RWPE2 (cell line): ENCODE data around the gene GAL3ST3.

Experiments used
- ATAC-seq: fragments of 200-7000 bp; cut with Tn5 transposase; 3 replicates; pipeline ENCODE4 v1.9.1; 2021; ENCODE audit warnings: low read depth
- DNase-seq: peaks from one replicate; pipeline ENCODE4 v3.0.0-alpha.2; 2020; ENCODE audit warnings: low spot score
- H3K27ac ChIP-seq: fragments of 450-650 bp; 2 replicates; pipeline ENCODE4 v1.5.1; 2017; ENCODE audit warnings: mild to moderate bottlenecking; ENCODE audit not compliant: poor library complexity, severe bottlenecking
- H3K27me3 ChIP-seq: fragments of 250-450 bp; sonication (Bioruptor Pico); 2 replicates; pipeline ENCODE4 v1.5.1; 2021; ENCODE audit warnings: mild to moderate bottlenecking, moderate library complexity; ENCODE audit not compliant: insufficient read depth, poor library complexity, severe bottlenecking
- H3K36me3 ChIP-seq: fragments of 250-450 bp; sonication (Bioruptor Pico); 2 replicates; pipeline ENCODE4 v1.5.1; 2020; ENCODE audit warnings: low read depth, mild to moderate bottlenecking, moderate library complexity
- H3K4me1 ChIP-seq: fragments of 250-450 bp; sonication (Bioruptor Pico); 2 replicates; pipeline ENCODE4 v1.5.1; 2021; ENCODE audit warnings: mild to moderate bottlenecking, moderate library complexity; ENCODE audit not compliant: insufficient read depth, poor library complexity, severe bottlenecking
- H3K4me3 ChIP-seq: fragments of 250-450 bp; sonication (Bioruptor Pico); 2 replicates; pipeline ENCODE4 v1.5.1; 2021; ENCODE audit warnings: mild to moderate bottlenecking, moderate library complexity; ENCODE audit not compliant: severe bottlenecking
- H3K9me3 ChIP-seq: fragments of 250-450 bp; sonication (Bioruptor Pico); 2 replicates; pipeline ENCODE4 v1.5.1; 2021; ENCODE audit warnings: mild to moderate bottlenecking, moderate library complexity; ENCODE audit not compliant: severe bottlenecking
- TF ChIP-seq, protein P1 (sequence below): fragments of 450-650 bp; IDR thresholded peaks from one replicate; pipeline ENCODE4 v1.5.1; 2017; ENCODE audit warnings: mild to moderate bottlenecking, moderate library complexity; ENCODE audit not compliant: poor library complexity, severe bottlenecking

Gene GAL3ST3

DNA sequence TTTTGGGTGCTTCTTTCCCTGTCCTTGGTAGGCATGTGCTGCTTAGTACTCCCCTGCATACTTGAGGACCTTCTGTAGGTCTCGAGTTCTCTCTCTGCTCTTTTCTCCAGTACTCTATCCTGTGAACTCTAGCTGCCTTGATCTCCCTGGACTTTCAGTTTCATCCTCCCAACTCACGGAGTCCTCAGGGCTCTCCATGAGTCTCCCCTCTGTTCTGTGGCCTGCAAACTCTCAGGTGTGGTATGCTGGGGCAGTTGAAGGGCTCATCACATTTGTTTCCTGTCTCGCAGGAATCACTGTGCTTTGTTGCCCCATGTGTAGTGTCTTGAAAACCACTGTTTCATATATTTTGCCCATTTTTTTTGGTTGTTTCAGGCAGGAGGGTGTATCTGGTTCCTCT lies 17.8 kb upstream of the GAL3ST3 start:
- TF ChIP-seq, protein P1, sequence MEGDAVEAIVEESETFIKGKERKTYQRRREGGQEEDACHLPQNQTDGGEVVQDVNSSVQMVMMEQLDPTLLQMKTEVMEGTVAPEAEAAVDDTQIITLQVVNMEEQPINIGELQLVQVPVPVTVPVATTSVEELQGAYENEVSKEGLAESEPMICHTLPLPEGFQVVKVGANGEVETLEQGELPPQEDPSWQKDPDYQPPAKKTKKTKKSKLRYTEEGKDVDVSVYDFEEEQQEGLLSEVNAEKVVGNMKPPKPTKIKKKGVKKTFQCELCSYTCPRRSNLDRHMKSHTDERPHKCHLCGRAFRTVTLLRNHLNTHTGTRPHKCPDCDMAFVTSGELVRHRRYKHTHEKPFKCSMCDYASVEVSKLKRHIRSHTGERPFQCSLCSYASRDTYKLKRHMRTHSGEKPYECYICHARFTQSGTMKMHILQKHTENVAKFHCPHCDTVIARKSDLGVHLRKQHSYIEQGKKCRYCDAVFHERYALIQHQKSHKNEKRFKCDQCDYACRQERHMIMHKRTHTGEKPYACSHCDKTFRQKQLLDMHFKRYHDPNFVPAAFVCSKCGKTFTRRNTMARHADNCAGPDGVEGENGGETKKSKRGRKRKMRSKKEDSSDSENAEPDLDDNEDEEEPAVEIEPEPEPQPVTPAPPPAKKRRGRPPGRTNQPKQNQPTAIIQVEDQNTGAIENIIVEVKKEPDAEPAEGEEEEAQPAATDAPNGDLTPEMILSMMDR, result no peak
- no peak for DNase-seq
- no peak for ATAC-seq
- no peak overlapping the region for H3K27ac ChIP-seq
- H3K4me3 ChIP-seq, result no peak overlapping the region
- H3K9me3 ChIP-seq, result no peaks in the 10 kb centered on the region
- peaks cover 75% of the 10 kb centered on the region for H3K36me3 ChIP-seq
- H3K27me3 ChIP-seq, result no peaks in the 10 kb centered on the region
- H3K4me1 ChIP-seq, result peaks cover 3% of the 10 kb centered on the region

- DNase-seq (no peak), ATAC-seq (no peak)
- peaks cover 97% of the 10 kb centered on the region for H3K36me3 ChIP-seq
- H3K4me1 ChIP-seq, result peaks cover 3% of the 10 kb centered on the region
- no peaks in the 10 kb centered on the region for H3K27me3 ChIP-seq
- H3K4me3 ChIP-seq, result no peak overlapping the region
- no peaks in the 10 kb centered on the region for H3K9me3 ChIP-seq
- TF ChIP-seq, protein P1, result no peak
- H3K27ac ChIP-seq, result no peak overlapping the region
These were observed 15.6 kb upstream of the GAL3ST3 start for GRCh38 chr11:66064571-66064970.

DNA sequence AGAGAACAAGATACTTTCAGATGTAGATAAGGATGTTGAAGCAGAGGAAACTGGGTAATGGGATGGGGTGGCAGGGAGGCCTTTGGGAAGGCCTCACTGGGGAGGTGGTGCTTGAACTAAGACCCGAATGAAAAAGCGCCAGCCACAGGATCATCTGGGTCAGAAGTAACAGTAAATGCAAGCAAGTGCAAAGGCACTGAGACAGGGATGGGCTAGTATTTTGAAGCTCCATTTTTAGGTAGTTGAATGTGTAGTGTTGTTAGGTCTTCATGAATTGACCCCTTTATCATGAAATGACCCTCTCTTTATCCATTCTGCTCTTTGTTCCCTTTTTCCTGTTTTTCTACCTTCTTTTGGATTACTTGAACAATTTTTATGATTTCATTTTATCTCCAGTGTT lies 14.9 kb upstream of the GAL3ST3 start:
- ATAC-seq, result no peak

GRCh38 chr11:66062408-66062807 lies 13.4 kb upstream of the GAL3ST3 start:
- H3K27ac ChIP-seq, result no peak overlapping the region
- H3K36me3 ChIP-seq, result peaks cover 100% of the 10 kb centered on the region
- no peak for DNase-seq
- no peaks in the 10 kb centered on the region for H3K27me3 ChIP-seq
- H3K9me3 ChIP-seq, result no peaks in the 10 kb centered on the region
- TF ChIP-seq, protein P1, result no peak
- no peak for ATAC-seq
- H3K4me1 ChIP-seq, result no peaks in the 10 kb centered on the region
- H3K4me3 ChIP-seq, result no peak overlapping the region

More for the DNA sequence above, 14.9 kb upstream of the GAL3ST3 start:
- TF ChIP-seq, protein P1, result no peak
- H3K4me1 ChIP-seq, result no peaks in the 10 kb centered on the region
- H3K27ac ChIP-seq, result no peak overlapping the region
- peaks cover 100% of the 10 kb centered on the region for H3K36me3 ChIP-seq
- no peak overlapping the region for H3K4me3 ChIP-seq
- no peaks in the 10 kb centered on the region for H3K9me3 ChIP-seq
- DNase-seq, result no peak
- no peaks in the 10 kb centered on the region for H3K27me3 ChIP-seq

- ATAC-seq, result no peak
- H3K4me3 ChIP-seq, result no peak overlapping the region
- no peaks in the 10 kb centered on the region for H3K9me3 ChIP-seq
- no peak for DNase-seq
- H3K4me1 ChIP-seq, result no peaks in the 10 kb centered on the region
- TF ChIP-seq, protein P1, result no peak
- H3K27me3 ChIP-seq, result no peaks in the 10 kb centered on the region
- no peak overlapping the region for H3K27ac ChIP-seq
- H3K36me3 ChIP-seq, result peaks cover 100% of the 10 kb centered on the region
These were observed 12.3 kb upstream of the GAL3ST3 start for GRCh38 chr11:66061268-66061667.
